ES-I3 (cell line): Measurements from ENCODE around the gene FNBP1L.
"Not testable (repeated sequence)": the region's sequence is repeated elsewhere in the genome, so short reads cannot be mapped to it uniquely, and the experiment has no call there.

ENCODE experiments used
- H3K36me3 ChIP-seq: 2 replicates; pipeline ENCODE4 v1.6.1; 2013; ENCODE audit warnings: mild to moderate bottlenecking, low read length, control low read depth, moderate library complexity; ENCODE audit not compliant: insufficient read depth
- H3K4me1 ChIP-seq: 2 replicates; pipeline ENCODE4 v1.6.1; 2013; ENCODE audit warnings: mild to moderate bottlenecking, control low read depth, low read length; ENCODE audit not compliant: insufficient read depth
- H3K9ac ChIP-seq: 2 replicates; pipeline ENCODE4 v1.6.1; 2013; ENCODE audit warnings: low read depth, mild to moderate bottlenecking, low read length, moderate library complexity
- H3K9me3 ChIP-seq: 2 replicates; pipeline ENCODE4 v1.6.1; 2013; ENCODE audit warnings: mild to moderate bottlenecking, low read length, moderate library complexity; ENCODE audit not compliant: control insufficient read depth, insufficient read depth

Gene FNBP1L

GRCh38 chr1:93584261-93585003, 136.5 kb downstream of the FNBP1L start:
- no peak overlapping the region for H3K9ac ChIP-seq

GRCh38 chr1:93585059-93585966, 137.4 kb downstream of the FNBP1L start:
- peaks cover 15% of the 10 kb centered on the region for H3K36me3 ChIP-seq
- H3K9me3 ChIP-seq: no peaks in the 10 kb centered on the region
- no peak overlapping the region for H3K9ac ChIP-seq
- no peaks in the 10 kb centered on the region for H3K4me1 ChIP-seq

More at GRCh38 chr1:93584261-93585003, 136.5 kb downstream of the FNBP1L start:
- Histone ChIP-seq H3K9me3 (no peaks in the 10 kb centered on the region), H3K4me1 (no peaks in the 10 kb centered on the region), H3K36me3 (peaks cover 14% of the 10 kb centered on the region)

GRCh38 chr1:93587354-93587753, 139.4 kb downstream of the FNBP1L start:
- Histone ChIP-seq H3K9ac (no peak overlapping the region), H3K4me1 (peaks cover 4% of the 10 kb centered on the region; the same call in 1 of the 2 replicates), H3K9me3 (no peaks in the 10 kb centered on the region), H3K36me3 (peaks cover 15% of the 10 kb centered on the region)

GRCh38 chr1:93588206-93588605, 140.3 kb downstream of the FNBP1L start:
- no peaks in the 10 kb centered on the region for H3K9me3 ChIP-seq
- no peak overlapping the region for H3K9ac ChIP-seq
- H3K36me3 ChIP-seq: peaks cover 15% of the 10 kb centered on the region
- peaks cover 4% of the 10 kb centered on the region; the same call in 1 of the 2 replicates for H3K4me1 ChIP-seq

GRCh38 chr1:93588955-93589354, 141.0 kb downstream of the FNBP1L start:
- Histone ChIP-seq H3K4me1 (peaks cover 8% of the 10 kb centered on the region; the same call in 1 of the 2 replicates), H3K36me3 (peaks cover 15% of the 10 kb centered on the region), H3K9me3 (no peaks in the 10 kb centered on the region), H3K9ac (no peak overlapping the region)

GRCh38 chr1:93591291-93591675, 143.4 kb downstream of the FNBP1L start:
- Histone ChIP-seq H3K36me3 (peaks cover 15% of the 10 kb centered on the region), H3K4me1 (peaks cover 28% of the 10 kb centered on the region)
- H3K9ac ChIP-seq, H3K9me3 ChIP-seq: not testable (repeated sequence)

GRCh38 chr1:93591676-93592550, 144.0 kb downstream of the FNBP1L start:
- H3K36me3 ChIP-seq: peaks cover 15% of the 10 kb centered on the region
- H3K4me1 ChIP-seq: peaks cover 34% of the 10 kb centered on the region
- no peak overlapping the region for H3K9ac ChIP-seq
- no peaks in the 10 kb centered on the region for H3K9me3 ChIP-seq

GRCh38 chr1:93592551-93592949, 144.6 kb downstream of the FNBP1L start:
- peaks cover 11% of the 10 kb centered on the region; the same call in 1 of the 2 replicates for H3K36me3 ChIP-seq

GRCh38 chr1:93593854-93594602, 146.1 kb downstream of the FNBP1L start:
- no peaks in the 10 kb centered on the region for H3K9me3 ChIP-seq
- peaks cover 5% of the 10 kb centered on the region; the same call in 1 of the 2 replicates for H3K36me3 ChIP-seq
- no peak overlapping the region for H3K9ac ChIP-seq
- H3K4me1 ChIP-seq: peaks cover 34% of the 10 kb centered on the region

More at GRCh38 chr1:93592551-93592949, 144.6 kb downstream of the FNBP1L start:
- no peaks in the 10 kb centered on the region for H3K9me3 ChIP-seq
- H3K9ac ChIP-seq: no peak overlapping the region
- peaks cover 34% of the 10 kb centered on the region for H3K4me1 ChIP-seq

- peaks cover 34% of the 10 kb centered on the region for H3K4me1 ChIP-seq
- no peaks in the 10 kb centered on the region for H3K9me3 ChIP-seq
- no peak overlapping the region for H3K9ac ChIP-seq
- H3K36me3 ChIP-seq: no peaks in the 10 kb centered on the region; the same call in 1 of the 2 replicates
Observed at GRCh38 chr1:93594603-93594880, 146.6 kb downstream of the FNBP1L start.

- Histone ChIP-seq H3K9me3 (no peaks in the 10 kb centered on the region), H3K4me1 (peaks cover 34% of the 10 kb centered on the region), H3K9ac (no peak overlapping the region), H3K36me3 (no peaks in the 10 kb centered on the region)
Observed at GRCh38 chr1:93595266-93595665, 147.3 kb downstream of the FNBP1L start.

GRCh38 chr1:93595743-93596142, 147.8 kb downstream of the FNBP1L start:
- Histone ChIP-seq H3K36me3 (no peaks in the 10 kb centered on the region), H3K9me3 (no peaks in the 10 kb centered on the region), H3K4me1 (peaks cover 34% of the 10 kb centered on the region), H3K9ac (no peak overlapping the region)

GRCh38 chr1:93596329-93597089, 148.6 kb downstream of the FNBP1L start:
- Histone ChIP-seq H3K4me1 (peaks cover 34% of the 10 kb centered on the region), H3K36me3 (no peaks in the 10 kb centered on the region), H3K9ac (no peak overlapping the region), H3K9me3 (no peaks in the 10 kb centered on the region)
